Mononuclear cell (primary cell): ENCODE results near the gene DOCK6. TPM values are rescaled to one million over a fixed set of nuclear protein-coding genes. Genes with fewer than 3 reads are reported as not detected.
"Not testable (repeated sequence)": the region's sequence is repeated elsewhere in the genome, so short reads cannot be mapped to it uniquely, and the experiment has no call there.

Experiments used
- H3K27me3 ChIP-seq: 2 replicates; pipeline ENCODE4 v1.6.0; 2011; ENCODE audit warnings: low read length, control low read depth; ENCODE audit not compliant: insufficient read depth
- H3K4me1 ChIP-seq: 2 replicates; pipeline ENCODE4 v1.5.1; 2011; ENCODE audit warnings: mild to moderate bottlenecking, low read length, control low read depth; ENCODE audit not compliant: insufficient read depth
- H3K4me3 ChIP-seq: 2 replicates; pipeline ENCODE4 v1.5.1; 2011; ENCODE audit warnings: mild to moderate bottlenecking, low read length, moderate library complexity
- H3K9me3 ChIP-seq: 2 replicates; pipeline ENCODE4 v1.5.1; 2011; ENCODE audit warnings: low read depth, mild to moderate bottlenecking, control low read depth, low read length
- total RNA-seq: library from RNA; depleted of rRNA; stranded (reverse); fragments of >200 nt; gene quantifications from one replicate; pipeline ENCODE4 v1.2.3, GENCODE V29; 2012

The DOCK6 gene
- total RNA-seq, 1 donor, result 0.10 TPM

DNA sequence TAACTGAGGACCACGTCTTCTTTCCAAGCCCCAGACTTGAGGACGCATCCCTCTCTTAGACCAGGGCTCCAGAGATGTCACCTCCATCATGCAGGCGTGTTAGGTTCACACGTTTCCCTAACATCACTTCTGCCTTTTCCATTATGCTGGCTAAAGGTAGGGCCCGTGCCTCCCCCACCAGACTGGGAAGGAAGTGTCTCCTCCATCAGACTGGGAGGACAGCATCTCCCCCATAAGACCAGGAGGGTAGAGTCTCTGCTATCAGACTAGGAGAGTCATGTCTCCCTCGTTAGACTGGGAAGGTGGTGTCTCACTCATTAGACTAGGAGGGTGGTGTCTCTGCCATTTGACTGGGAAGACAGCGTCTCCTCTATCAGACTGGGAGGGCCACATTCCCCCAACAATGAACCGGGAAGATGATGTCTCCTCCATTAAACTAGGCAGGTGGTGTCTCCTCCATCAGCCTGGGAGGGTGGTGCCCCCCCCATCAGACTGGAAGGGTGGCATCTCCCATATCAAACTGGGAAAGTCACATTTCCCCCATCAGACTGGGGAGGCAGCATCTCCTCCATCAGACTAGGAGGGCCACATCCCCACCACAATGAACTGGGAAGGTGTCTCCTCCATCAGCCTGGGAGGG lies 88.7 kb downstream of the DOCK6 start:
- Histone ChIP-seq H3K27me3 (no peaks in the 10 kb centered on the region), H3K9me3 (no peaks in the 10 kb centered on the region), H3K4me1 (no peaks in the 10 kb centered on the region), H3K4me3 (no peak overlapping the region)

DNA sequence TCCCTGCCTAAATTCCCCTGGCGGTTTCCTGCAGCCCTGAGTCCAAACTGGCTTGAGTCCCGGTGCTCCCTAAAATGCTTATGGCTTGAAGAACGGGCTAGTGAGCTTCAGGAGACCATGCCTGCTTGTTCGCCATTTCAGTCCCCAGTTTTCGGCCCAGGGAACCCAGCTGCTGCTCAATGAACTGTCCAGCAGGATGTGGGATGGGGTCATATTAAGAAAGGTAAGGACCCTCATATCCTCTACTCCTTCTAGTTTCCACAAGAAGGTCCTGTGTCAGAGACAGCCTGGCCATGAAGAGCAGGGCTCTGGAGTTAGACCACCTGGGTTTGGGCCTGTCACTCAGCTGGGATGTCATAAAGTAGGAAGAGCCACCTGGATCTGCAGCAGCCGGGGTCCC lies 89.7 kb downstream of the DOCK6 start:
- no peaks in the 10 kb centered on the region for H3K4me1 ChIP-seq
- H3K27me3 ChIP-seq, result no peaks in the 10 kb centered on the region
- H3K9me3 ChIP-seq, result no peaks in the 10 kb centered on the region
- H3K4me3 ChIP-seq, result no peak overlapping the region

DNA sequence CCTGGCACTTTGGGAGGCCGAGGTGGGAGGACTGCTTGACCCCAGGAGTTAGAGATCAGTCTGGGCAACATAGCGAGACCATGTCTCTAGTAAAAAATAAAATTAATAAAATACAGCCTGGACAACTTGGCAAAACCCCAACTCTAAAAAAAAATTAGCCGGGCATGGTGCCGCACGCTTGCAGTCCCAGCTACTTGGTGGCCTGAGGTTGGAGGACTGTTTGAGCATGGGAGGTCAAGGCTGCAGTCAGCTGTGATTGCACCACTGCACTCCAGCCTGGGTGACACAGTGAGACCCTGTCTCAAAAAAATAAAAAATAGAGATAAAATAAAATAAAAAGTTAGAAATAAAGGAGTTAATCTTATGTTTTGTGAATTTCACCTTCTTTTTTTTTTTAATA lies 91.2 kb downstream of the DOCK6 start:
- no peaks in the 10 kb centered on the region for H3K27me3 ChIP-seq

DNA sequence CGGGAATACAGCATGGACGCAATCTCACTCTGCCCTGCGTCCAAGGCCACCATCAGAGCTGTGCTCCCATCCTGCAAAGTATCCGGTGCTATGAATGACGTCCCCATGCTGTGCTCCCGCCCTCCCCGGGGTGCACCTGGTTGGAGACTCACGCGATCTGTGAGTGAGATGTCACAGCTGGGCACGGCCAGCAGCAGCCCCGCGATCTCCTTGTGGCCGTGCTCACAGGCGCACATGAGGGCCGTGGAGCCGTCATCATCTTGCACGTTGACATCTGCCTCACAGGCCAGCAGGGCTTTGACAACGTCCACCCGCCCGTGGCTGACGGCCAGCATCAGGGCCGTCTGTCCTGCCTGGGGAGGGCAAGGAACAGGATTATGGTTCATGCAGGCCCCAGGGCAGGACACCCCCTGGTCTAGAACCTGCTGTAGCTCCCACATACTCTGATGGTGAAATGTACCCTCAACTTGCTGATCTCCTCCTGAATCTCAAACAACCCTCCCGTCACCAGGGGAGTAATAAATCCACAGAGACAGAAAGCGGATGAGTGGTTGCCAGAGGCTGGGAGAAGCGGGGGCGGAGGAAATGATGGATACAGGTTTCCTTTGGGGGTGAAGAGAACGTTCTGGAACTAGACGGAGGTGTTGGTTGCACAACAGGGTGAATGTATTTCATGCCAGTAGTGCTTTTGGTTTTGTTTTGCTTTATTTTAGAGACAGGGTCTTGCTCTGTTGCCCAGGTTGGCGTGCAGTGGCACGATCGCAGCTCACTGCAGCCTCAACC lies 92.2 kb downstream of the DOCK6 start:
- no peak overlapping the region for H3K4me3 ChIP-seq
- no peaks in the 10 kb centered on the region for H3K27me3 ChIP-seq
- no peaks in the 10 kb centered on the region for H3K4me1 ChIP-seq
- no peaks in the 10 kb centered on the region for H3K9me3 ChIP-seq

More for the DNA sequence above, 91.2 kb downstream of the DOCK6 start:
- no peak overlapping the region for H3K4me3 ChIP-seq
- no peaks in the 10 kb centered on the region for H3K9me3 ChIP-seq
- H3K4me1 ChIP-seq, result no peaks in the 10 kb centered on the region

DNA sequence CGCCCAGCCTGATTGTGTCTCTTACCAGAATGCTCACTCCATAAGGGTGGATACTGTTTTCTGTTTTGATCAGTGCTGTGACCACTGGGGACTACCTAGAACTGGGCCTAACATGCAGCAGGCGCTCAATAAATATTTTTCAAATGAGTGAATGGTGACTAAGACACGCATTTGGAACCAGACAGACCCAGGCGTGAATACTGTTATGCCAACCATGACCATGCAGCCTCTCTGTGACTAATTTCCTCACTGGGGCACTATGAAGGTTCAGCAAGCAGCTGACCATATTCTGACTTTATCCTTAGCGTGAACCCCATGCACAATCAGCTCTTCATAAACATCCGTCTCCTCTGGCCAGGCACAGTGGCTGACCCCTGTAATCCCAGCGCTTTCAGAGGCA lies 93.8 kb downstream of the DOCK6 start:
- H3K9me3 ChIP-seq, result no peaks in the 10 kb centered on the region
- no peaks in the 10 kb centered on the region for H3K27me3 ChIP-seq
- no peak overlapping the region for H3K4me3 ChIP-seq
- H3K4me1 ChIP-seq, result no peaks in the 10 kb centered on the region

DNA sequence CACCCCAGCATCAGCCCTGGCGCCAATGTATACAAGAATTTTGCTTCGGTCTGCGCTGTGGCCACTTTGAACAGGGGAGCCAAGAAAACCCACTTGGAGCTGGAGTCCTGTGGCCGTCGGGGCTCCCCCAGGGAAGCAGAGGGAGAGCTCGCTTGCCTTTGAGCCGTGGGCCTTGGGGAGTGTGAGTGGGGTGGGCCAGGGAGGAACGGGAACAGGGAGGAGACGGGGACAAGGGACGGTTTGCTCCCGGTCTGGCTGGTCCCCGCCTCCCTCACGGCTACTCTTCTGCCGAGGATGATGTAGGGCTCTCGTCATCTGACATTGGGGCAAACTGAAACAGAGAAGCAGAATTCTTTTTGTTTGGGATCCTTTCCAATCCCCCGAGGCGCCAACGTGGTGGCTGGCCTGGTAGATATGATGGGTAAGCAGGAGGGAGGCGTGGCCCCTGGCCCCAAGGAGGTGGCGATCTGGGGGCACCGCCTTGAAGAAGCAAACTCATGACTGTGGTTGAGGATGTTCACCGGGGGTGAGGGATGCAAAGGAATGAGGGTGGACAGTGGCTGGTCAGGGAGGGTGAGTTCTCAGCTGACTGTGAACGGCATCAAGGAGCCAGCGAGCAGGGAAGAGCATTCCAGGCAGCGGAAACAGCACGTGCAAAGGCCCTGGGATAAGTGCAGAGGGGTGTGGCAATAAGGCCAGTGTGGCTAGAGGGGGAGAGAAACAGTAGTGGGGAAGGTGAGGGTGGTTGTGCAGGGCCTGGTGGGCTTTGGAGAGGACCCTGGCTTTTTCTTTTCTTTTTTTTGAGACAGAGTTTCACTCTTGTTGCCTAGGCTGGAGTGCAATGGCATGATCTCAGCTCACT lies 95.8 kb downstream of the DOCK6 start:
- Histone ChIP-seq H3K4me1 (no peaks in the 10 kb centered on the region), H3K4me3 (no peak overlapping the region), H3K27me3 (no peaks in the 10 kb centered on the region), H3K9me3 (no peaks in the 10 kb centered on the region)

DNA sequence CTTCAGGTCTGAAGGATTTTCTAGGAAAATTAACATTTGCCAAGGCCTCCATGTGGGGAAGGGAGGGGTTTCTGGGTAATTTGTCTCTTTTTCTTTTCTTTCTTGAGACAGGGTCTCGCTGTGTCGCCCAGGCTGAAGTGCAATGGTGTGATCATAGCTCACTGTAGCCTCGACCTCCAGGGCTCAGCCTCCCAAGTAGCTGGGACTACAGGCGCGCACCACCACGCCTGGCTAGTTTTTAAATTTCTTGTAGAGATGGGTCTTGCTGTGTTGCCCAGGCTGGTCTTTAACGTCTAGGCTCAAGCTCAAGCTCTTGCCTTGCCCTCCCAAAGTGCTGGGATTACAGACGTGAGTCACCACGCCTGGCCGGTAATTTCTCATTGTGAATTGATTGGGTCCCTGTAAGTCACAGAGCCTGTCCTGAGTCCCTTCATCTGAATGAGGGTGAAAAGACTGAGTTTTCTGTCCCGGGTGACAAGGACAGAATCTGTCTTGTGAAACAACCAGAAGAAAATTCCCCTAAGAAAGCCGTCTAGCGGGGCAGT lies 96.8 kb downstream of the DOCK6 start:
- H3K4me1 ChIP-seq, result no peaks in the 10 kb centered on the region
- no peak overlapping the region for H3K4me3 ChIP-seq
- H3K27me3 ChIP-seq, result no peaks in the 10 kb centered on the region
- no peaks in the 10 kb centered on the region for H3K9me3 ChIP-seq

DNA sequence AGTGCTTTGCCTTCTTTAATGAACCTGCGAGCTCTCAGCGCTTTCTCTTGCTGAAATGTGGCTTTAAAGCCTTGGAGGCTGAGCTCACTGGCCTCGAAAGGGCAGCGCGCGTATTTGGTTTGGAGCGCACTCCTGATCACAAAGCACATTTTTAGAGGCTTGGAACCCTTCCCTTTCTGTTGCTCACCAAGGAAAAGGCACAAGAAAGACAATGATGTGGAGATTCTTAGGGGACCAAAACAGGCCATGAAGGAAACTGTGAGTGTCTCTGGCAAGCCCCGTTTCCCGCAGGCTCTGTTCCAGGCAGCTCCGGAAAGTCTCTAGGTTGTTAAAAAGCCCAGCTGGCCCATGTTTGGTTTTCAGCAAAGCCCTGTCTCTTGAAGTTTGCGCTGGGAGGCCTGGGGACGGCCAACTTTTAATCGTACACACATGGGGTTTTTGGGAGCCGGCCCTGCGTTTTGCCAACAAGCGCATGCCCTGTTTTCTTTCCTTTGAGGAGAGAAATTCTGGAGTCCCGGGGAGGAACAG lies 97.4 kb downstream of the DOCK6 start:
- H3K27me3 ChIP-seq, result no peaks in the 10 kb centered on the region
- H3K9me3 ChIP-seq, result no peaks in the 10 kb centered on the region
- H3K4me1 ChIP-seq, result no peaks in the 10 kb centered on the region

DNA sequence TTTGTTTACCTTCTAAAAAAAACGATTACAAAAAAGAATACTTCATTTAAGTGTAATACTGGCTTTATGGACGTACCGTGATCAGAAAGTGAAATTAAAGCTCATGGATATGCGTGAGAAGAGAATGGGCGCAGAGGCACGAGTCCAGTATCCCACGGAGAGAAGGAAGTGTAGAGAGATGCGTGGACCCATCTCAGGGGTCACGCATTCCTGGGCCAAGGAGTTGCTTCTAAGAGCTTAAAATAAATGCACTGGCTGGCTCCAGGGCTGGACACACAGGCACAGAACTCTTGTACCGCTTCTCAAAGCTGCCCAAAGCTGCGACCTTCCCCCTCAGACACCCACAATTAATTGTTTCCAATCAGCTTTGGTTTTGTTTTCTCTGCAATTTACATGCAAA lies 98.0 kb downstream of the DOCK6 start:
- no peaks in the 10 kb centered on the region for H3K4me1 ChIP-seq
- H3K27me3 ChIP-seq, result no peaks in the 10 kb centered on the region
- H3K4me3 ChIP-seq, result no peak overlapping the region
- H3K9me3 ChIP-seq, result no peaks in the 10 kb centered on the region

More for the DNA sequence above, 97.4 kb downstream of the DOCK6 start:
- no peak overlapping the region for H3K4me3 ChIP-seq

DNA sequence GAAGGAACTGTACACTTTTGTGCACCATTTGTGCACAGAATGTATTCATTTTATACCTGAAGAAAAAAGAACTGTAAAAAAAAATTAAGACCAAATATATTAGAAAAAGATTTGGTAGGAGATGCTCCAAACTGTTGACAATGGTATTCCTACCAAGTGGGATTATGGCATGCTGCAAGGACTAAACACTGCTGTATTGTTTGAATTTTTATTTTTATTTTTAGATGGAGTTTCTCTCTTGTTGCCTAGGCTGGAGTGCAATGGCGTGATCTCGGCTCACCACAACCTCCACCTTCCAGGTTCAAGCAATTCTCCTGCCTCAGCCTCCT lies 101.9 kb downstream of the DOCK6 start:
- not testable (repeated sequence) for H3K4me1 ChIP-seq, H3K4me3 ChIP-seq, H3K27me3 ChIP-seq

DNA sequence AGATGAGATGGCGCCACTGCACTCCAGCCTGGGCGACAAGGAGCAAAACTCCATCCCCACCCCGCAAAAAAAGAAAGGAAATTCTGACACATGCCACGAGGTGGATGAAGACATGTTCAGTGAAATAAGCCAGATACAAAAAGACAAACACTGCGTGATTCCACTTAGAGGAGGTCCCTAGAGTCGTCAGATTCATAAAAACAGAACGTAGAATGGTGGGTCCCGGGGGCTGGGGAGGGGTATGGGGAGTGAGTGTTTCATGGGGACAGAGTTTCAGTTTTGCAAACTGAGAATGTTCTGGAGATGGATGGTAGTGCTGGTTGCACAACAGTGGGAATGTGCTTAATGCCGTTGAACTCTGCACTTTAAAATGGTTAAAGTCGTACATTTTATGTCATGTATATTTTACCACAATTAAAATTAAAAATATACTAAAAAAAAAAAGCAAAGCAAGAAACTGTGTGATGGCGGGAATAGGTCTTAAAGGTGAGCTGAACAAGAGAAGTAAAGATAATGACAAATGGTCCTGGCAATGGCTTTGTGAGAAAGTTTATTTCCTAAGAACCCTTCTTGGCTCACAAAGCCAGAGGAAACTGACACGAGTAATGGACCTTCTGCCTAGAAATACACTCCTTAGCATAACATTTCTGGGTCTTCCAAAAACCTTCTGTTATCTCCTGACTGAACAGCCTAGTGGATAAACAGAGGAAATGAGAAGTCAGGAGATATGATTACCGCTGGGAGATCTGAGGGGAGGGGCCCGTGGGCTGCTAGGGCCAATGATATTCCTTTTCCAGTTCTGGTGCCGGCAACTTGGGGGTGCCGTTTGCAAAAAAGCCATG lies 102.5 kb downstream of the DOCK6 start:
- H3K4me3 ChIP-seq, result no peak overlapping the region
- no peaks in the 10 kb centered on the region for H3K27me3 ChIP-seq
- H3K9me3 ChIP-seq, result no peaks in the 10 kb centered on the region
- H3K4me1 ChIP-seq, result peaks cover 13% of the 10 kb centered on the region

More for the DNA sequence above, 101.9 kb downstream of the DOCK6 start:
- not testable (repeated sequence) for H3K9me3 ChIP-seq

DNA sequence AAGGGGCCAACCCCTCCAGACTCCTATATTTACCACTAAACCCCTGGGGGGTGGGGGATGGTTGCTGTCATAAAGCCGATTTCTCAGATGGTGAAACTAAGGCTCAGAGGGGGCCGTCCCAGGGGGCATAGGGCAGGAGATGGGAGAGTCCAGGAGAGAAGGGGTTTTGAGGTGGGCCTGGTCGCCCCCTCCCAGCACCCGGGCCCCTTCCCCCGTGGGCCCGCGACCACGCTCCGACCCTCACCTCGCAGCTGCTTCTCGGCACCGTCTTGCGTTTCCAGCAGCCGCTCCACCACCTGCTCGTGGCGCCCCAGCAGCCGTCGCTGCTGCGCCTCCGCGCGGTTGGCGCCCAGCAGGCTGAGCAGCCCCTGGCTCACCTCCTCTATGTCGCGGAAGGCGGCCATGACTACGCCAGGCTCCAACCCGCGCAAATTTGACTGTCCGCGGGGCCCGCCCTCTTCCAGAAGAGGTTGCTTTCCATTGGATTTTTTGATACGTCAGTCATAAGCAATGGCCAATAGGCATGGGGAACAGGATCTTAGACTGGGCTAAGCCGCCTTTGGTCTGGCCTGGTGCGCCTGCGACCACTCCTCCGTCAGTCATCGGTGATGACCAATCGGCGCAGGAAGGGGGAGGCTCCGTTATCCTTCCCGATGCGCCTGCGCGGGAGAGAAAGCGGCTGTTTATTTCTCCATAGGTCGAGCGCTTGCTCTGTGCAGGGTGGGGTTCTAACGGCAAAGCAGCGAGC lies 106.8 kb downstream of the DOCK6 start, which contains the start of gene SPC24:
TSS of gene SPC24 (minus strand) at position 410 of the 748 bp plus-strand sequence. CDS start at position 404, 6 bp downstream.
- no peaks in the 10 kb centered on the region for H3K9me3 ChIP-seq
- H3K4me1 ChIP-seq, result peaks cover 20% of the 10 kb centered on the region
- peak within 1 kb of the TSS; percentile 49 for H3K4me3 ChIP-seq
- no peaks in the 10 kb centered on the region for H3K27me3 ChIP-seq

DNA sequence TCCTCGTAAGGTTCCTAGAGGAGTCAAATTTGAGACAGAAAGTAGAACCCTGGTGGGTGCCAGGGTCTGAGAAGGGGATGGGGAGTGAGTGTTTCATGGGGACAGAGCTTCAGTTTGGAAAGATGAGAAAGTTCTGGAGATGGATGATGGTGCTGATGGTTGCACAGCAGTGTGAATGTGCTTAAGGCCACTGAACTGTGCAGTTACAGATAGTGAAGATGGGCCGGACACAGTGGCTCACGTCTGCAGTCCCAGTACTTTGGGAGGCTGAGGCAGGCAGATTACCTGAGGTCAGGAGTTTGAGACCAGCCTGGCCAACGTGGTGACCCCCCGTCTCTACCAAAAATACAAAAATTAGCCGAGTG lies 107.7 kb downstream of the DOCK6 start:
- peaks cover 20% of the 10 kb centered on the region for H3K4me1 ChIP-seq
- no peak overlapping the region for H3K4me3 ChIP-seq
- H3K9me3 ChIP-seq, result no peaks in the 10 kb centered on the region
- H3K27me3 ChIP-seq, result no peaks in the 10 kb centered on the region
